HCT116 (cell line): ENCODE data around the gene CIDEA.
"Not testable (repeated sequence)": the region's sequence is repeated elsewhere in the genome, so short reads cannot be mapped to it uniquely, and the experiment has no call there.

Experiments
- EGR1 ChIP-seq: IDR thresholded peaks from 2 replicates; pipeline ENCODE4 v1.6.1; 2012; ENCODE audit warnings: low read depth
- JUND ChIP-seq: IDR thresholded peaks from 2 replicates; pipeline ENCODE4 v1.6.1; 2012
- POLR2A ChIP-seq: IDR thresholded peaks from 2 replicates; pipeline ENCODE4 v1.7.0; 2011; ENCODE audit warnings: borderline replicate concordance; ENCODE audit not compliant: insufficient read depth, insufficient read length; ENCODE audit errors: extremely low read depth
- ZFX ChIP-seq: fragments of 450-650 bp; IDR thresholded peaks from 2 replicates; pipeline ENCODE4 v1.6.1; 2017
- TF ChIP-seq, protein P1 (sequence below), 3 experiments: fragments of 200-600 bp in 1 of 3; sonication (generic) in 1 of 3; IDR thresholded peaks in 2 of 3; conservative IDR thresholded peaks in 1 of 3; 2 replicates each; pipeline ENCODE4 v1.5.1; 2012 to 2017; ENCODE audit warnings: low read depth in 2 of 3, low read length in 2 of 3, antibody characterized with exemption in 1 of 3, borderline replicate concordance in 1 of 3, control low read depth in 1 of 3, mild to moderate bottlenecking in 1 of 3, mixed read lengths in 1 of 3, mixed run types in 1 of 3, moderate library complexity in 1 of 3; ENCODE audit not compliant: insufficient read depth in 1 of 3
- TF ChIP-seq, protein P2 (sequence below): IDR thresholded peaks from 2 replicates; pipeline ENCODE4 v1.6.1; 2012; ENCODE audit warnings: low read depth

DNA sequence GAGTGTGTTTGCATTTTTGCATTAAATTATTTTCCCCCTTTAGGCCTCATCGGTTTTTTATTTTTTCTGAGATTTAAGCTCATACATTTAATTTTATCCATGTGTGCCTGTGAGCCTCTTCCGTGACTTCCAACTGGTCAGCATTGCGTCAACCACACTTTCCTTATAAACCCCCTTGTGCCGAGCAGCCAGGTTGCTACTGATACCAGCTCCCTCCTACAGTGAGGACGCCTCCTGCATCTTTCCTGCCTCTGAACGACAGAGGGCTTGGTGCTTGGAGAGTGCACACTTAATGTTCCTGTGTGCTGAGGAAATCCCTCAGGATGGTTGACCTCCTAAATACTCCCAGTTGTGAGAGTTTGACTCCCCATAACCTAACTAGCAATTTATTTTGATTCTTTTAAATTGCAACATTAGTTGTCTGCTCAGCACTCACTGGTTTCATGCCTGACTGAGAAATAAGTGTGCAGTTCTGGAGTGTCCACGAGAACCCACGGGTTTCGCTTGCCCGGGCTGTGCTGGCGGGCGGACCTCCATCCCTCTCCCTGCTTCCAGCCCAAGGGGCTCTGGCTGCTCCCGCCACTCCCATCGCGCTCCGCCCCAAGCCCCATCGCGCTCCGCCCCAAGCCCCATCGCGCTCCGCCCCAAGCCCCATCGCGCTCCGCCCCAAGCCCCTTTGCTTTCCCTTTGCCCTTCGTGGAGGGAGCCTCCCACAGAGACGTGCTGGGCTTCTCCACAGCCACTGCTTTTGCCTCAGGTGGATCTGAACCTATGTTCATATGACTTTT is 26.6 kb upstream of the CIDEA start:
- not testable (repeated sequence) for TF ChIP-seq POLR2A, JUND, EGR1, ZFX
- TF ChIP-seq, protein P1, sequence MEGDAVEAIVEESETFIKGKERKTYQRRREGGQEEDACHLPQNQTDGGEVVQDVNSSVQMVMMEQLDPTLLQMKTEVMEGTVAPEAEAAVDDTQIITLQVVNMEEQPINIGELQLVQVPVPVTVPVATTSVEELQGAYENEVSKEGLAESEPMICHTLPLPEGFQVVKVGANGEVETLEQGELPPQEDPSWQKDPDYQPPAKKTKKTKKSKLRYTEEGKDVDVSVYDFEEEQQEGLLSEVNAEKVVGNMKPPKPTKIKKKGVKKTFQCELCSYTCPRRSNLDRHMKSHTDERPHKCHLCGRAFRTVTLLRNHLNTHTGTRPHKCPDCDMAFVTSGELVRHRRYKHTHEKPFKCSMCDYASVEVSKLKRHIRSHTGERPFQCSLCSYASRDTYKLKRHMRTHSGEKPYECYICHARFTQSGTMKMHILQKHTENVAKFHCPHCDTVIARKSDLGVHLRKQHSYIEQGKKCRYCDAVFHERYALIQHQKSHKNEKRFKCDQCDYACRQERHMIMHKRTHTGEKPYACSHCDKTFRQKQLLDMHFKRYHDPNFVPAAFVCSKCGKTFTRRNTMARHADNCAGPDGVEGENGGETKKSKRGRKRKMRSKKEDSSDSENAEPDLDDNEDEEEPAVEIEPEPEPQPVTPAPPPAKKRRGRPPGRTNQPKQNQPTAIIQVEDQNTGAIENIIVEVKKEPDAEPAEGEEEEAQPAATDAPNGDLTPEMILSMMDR (IDR thresholded peaks at IDR 0.05 in 2 of 3, conservative IDR thresholded peaks at IDR 0.05 in 1 of 3; ENCODE audit: borderline replicate concordance in 1 of 3, insufficient read depth in 1 of 3, low read depth in 2 of 3, low read length in 2 of 3), result not testable (repeated sequence)
- TF ChIP-seq, protein P2, sequence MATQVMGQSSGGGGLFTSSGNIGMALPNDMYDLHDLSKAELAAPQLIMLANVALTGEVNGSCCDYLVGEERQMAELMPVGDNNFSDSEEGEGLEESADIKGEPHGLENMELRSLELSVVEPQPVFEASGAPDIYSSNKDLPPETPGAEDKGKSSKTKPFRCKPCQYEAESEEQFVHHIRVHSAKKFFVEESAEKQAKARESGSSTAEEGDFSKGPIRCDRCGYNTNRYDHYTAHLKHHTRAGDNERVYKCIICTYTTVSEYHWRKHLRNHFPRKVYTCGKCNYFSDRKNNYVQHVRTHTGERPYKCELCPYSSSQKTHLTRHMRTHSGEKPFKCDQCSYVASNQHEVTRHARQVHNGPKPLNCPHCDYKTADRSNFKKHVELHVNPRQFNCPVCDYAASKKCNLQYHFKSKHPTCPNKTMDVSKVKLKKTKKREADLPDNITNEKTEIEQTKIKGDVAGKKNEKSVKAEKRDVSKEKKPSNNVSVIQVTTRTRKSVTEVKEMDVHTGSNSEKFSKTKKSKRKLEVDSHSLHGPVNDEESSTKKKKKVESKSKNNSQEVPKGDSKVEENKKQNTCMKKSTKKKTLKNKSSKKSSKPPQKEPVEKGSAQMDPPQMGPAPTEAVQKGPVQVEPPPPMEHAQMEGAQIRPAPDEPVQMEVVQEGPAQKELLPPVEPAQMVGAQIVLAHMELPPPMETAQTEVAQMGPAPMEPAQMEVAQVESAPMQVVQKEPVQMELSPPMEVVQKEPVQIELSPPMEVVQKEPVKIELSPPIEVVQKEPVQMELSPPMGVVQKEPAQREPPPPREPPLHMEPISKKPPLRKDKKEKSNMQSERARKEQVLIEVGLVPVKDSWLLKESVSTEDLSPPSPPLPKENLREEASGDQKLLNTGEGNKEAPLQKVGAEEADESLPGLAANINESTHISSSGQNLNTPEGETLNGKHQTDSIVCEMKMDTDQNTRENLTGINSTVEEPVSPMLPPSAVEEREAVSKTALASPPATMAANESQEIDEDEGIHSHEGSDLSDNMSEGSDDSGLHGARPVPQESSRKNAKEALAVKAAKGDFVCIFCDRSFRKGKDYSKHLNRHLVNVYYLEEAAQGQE, result not testable (repeated sequence)
